Measurements from ENCODE around the gene TRHDE.

The TRHDE gene

GRCh38 chr12:72273851-72274351 lies 1.7 kb downstream of the TRHDE start:
- DNase-seq, result no peak

GRCh38 chr12:72274931-72275330 lies 2.8 kb downstream of the TRHDE start:
- DNase-seq, result peak; percentile 17 to 35

GRCh38 chr12:72275526-72275925 lies 3.4 kb downstream of the TRHDE start:
- DNase-seq, result no peak

- no peak for DNase-seq
Observed at GRCh38 chr12:72276181-72276805, 4.1 kb downstream of the TRHDE start.

- no peak for DNase-seq
Observed at GRCh38 chr12:72277415-72277814, 5.2 kb downstream of the TRHDE start.

GRCh38 chr12:72278894-72279293 lies 6.7 kb downstream of the TRHDE start:
- no peak for DNase-seq

GRCh38 chr12:72281126-72281525 lies 9.0 kb downstream of the TRHDE start:
- no peak for DNase-seq

DNA sequence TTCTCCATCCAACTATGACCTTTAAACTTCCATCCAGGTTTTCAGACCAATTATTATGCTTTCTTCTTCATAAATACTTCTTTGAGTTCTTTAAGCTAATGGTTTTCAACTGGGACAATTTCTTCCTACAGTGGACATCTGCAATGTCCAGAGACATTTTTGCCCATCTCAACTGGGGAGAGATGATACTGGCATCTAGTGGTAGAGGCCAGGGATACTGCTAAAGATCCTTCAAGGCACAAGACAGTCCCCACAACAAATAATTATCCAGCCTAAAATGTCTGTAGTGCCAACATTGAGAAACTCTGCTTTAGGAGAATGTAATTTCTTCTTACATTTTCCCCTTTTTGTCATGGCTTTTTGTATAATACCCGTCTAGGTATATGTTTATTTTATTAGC lies 10.6 kb downstream of the TRHDE start:
- DNase-seq, result no peak

- no peak for DNase-seq
Observed at GRCh38 chr12:72285861-72286260, 13.7 kb downstream of the TRHDE start.

DNA sequence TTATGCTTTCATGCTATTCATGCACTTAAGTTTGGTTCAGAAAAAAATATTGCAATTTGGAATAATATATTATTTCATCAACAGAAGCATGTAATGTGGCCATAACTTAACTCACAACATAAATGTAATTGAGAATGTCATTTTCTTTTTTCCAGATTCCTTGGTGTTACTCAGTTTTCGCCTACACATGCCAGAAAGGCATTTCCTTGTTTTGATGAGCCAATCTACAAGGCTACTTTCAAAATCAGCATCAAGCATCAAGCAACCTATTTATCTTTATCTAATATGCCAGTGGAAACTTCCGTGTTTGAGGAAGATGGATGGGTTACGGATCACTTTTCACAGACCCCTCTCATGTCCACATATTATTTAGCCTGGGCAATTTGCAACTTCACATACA lies 14.4 kb downstream of the TRHDE start:
- DNase-seq, result no peak

DNA sequence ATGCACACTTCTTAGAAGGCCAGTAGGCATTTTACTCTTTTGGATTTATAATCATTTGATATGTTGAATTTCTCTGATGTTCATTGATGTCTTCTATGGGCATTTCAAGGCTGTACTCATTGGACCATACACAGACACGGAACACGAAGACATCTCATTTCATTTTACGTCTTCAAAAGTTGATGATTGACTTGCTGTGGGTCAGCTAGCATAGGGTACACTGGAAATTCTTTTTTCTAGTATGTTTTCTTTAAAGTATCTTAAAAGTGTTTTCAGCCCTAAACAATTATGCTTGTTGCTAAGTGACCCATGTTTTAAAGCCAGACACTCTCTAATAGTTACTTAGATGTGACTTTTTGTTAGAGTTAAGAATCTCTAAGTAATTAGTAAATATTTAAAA lies 16.3 kb downstream of the TRHDE start:
- no peak for DNase-seq

DNA sequence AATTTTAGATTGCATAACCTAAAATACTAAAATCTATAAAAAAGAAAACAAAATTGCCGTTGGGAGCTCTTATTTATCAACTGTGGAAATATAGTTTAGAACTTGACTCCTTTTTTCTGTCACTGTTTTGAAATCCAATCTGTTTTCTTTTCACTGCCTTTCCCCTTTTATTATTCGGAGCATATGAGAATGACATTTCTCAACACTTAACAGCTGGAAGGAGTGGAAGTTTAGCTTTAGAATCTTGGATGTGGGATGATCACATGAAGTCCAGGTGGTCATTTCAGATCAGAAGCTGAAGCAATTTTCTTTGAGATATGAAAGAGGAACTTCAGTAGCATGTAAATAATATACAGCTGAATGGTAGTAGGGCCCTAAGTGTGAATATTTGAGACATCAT lies 16.7 kb downstream of the TRHDE start:
- DNase-seq, result no peak

GRCh38 chr12:72289633-72290032 lies 17.5 kb downstream of the TRHDE start:
- no peak for DNase-seq

DNA sequence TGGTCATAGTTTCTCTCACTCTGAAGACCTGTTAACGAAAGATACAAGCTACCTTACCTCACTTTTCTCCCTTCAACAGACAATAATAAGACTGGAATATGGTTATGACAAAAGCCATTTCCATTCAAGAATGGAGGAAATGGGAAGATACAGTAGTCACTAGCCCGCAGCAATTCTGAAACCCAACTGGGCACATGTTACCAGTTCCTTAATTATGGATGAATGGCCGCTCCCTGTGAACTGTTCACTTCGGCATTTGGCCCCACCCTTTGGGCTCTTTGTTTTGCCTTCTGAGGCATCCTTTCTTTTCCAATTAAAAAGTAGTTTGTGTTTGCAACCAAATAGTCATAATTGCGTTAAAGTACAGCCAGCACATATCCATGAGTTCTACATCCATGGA lies 19.0 kb downstream of the TRHDE start:
- no peak for DNase-seq

- DNase-seq, result no peak
Observed at GRCh38 chr12:72293701-72294100, 21.5 kb downstream of the TRHDE start.

DNA sequence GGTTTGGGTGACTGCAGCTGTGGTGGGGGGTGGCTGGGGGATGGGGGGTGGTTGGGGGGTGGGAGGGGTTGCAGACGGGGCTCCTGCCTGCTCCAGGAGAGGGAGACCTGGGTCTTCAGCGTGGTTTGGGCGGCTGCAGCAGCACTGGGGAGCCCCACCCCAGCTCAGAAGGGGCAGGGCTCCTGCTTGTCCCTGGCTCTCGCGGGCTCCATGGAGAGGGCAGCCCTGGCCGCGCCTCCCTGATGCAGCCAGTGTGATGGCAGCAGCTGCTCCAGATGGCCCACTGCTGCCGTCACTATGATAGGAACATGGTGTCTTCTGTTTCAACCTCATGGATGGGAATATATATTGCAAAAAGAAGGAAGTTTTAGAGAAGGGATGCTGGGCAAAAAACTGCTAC lies 22.9 kb downstream of the TRHDE start:
- DNase-seq, result no peak

DNA sequence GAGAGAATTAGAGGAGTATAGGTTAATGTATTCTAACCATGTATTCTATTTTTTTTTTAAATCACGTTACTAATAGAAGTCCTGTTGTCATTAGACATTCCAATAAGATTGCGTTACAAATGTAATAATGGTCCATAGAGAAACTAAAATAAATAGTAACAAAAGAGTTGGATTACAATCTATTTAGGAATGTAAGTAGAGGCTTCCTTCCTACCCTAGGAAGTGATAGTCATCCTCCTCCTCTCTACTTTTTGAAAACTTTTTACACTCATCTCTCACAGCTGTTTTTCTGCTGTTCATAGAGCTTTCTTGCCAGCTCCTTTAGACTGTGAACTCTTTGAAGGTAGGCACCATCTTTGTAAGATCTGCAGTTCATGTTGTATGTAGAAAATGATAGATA lies 23.6 kb downstream of the TRHDE start:
- DNase-seq, result no peak

- no peak for DNase-seq
Observed at GRCh38 chr12:72296389-72296788, 24.2 kb downstream of the TRHDE start.

DNA sequence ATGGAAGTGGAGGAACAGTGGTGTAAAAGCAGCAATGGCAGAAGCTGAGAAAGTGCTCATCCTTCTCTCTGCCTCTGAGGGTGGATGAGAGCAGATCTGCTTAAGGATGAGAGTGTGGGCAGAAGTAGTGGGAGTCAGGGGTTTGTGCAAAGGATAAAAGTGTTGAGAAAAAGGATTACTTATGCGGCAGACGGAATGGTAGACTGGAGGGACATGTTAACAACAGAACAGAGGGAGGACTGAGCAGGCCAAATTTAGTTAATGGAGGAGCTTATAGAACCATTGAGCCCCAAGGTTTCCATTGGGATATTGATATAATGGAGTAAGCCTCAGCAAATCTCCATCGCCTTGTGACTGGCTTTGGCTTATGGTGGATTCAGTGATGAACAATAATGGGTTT lies 25.5 kb downstream of the TRHDE start:
- no peak for DNase-seq

- no peak for DNase-seq
Observed at GRCh38 chr12:72300728-72301127, 28.6 kb downstream of the TRHDE start.

- no peak for DNase-seq
Observed at GRCh38 chr12:72304751-72305150, 32.6 kb downstream of the TRHDE start.

DNA sequence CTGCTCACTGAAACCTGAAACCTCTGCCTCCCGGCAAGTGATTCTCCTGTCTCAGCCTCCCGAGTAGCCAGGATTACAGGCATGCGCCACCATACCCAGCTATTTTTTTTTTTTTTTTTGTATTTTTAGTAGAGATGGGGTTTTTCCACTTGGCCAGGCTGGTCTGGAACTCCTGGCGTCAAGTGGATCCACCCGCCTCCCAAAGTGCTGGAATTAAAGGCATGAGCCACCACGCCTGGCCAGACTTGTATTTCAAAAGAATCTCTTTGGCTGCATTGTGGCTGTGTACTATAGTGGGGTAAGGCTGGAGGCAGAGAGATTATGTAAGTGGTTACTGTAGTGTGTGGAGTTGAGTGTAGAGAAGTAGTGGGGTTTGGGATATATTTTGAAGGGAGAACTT lies 35.1 kb downstream of the TRHDE start:
- no peak for DNase-seq

DNA sequence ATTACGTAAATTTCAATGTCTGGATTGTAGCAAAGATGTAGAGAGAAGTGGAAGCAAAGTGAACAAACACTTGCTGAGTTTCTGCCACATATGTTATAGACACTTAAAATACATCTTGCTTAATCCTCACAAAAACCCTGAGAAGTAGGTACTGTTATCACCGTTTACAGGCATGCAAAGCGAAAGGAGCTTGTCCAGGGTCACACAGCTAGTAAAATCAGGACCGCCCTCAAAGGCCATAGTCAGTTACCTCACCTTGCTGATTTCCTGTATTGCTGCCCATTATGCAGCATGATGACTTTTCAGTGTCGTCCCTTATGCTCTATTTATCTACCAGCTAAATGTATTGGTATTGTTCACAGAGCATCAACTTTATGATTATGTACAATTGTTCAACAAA lies 39.8 kb downstream of the TRHDE start:
- DNase-seq, result no peak

- no peak for DNase-seq
Observed at GRCh38 chr12:72313806-72314205, 41.6 kb downstream of the TRHDE start.

GRCh38 chr12:72315858-72316257 lies 43.7 kb downstream of the TRHDE start:
- no peak for DNase-seq

DNA sequence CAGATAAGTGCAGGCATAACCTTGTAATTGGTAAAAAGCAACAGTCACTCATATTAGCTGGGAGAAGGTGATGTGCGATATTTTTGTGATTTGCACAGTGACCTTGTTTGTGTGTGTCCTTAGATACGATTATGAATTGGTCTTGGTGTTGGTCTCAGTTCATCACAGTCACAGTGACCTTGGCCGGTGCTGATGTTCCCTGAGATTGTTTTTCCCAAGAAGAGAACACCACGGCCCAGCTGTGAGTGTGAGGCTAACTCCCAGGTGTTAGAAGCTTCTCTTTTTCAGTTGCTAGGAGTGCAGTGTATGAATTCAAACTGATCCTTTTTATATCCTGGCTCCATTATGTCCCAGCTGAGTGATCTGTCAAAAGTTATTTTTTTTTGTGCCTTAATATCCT lies 46.2 kb downstream of the TRHDE start:
- no peak for DNase-seq
